PC-3 (cell line): ENCODE results near the gene VPS37D.

Experiments
- EZH2 ChIP-seq: fragments of 300-600 bp; sonication (generic); IDR thresholded peaks from one replicate; pipeline ENCODE4 v1.6.1; 2017; ENCODE audit warnings: antibody characterized with exemption, mild to moderate bottlenecking, low read length; ENCODE audit not compliant: unreplicated experiment
- EZH2phosphoT487 ChIP-seq: fragments of 300-600 bp; sonication (generic); IDR thresholded peaks from 2 replicates; pipeline ENCODE4 v1.6.1; 2018; ENCODE audit warnings: mild to moderate bottlenecking, antibody characterized with exemption, low read length, borderline replicate concordance
- TF ChIP-seq, protein P1 (sequence below): fragments of 300-600 bp; sonication (generic); conservative IDR thresholded peaks from 2 replicates; pipeline ENCODE4 v1.5.1; 2017; ENCODE audit warnings: antibody characterized with exemption, low read depth, mild to moderate bottlenecking, low read length

DNA sequence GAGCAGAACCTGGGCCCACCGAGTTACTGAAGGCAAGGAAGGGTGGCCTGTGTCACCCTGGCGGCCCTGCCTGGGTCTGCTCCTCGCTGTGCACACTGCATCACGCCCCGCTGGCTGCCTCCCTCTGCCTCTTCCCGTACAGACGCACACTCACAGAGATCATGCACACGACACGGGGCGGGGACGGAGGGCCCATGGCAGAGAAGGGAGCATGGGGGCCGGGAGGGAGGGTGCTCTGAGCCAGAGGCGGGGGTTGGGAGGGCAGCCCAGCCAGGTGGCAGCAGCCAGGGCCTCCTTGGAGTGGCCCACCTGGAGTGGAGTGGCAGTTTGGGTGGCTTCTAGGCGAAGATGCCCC lies 32.4 kb downstream of the VPS37D start:
- TF ChIP-seq, protein P1, sequence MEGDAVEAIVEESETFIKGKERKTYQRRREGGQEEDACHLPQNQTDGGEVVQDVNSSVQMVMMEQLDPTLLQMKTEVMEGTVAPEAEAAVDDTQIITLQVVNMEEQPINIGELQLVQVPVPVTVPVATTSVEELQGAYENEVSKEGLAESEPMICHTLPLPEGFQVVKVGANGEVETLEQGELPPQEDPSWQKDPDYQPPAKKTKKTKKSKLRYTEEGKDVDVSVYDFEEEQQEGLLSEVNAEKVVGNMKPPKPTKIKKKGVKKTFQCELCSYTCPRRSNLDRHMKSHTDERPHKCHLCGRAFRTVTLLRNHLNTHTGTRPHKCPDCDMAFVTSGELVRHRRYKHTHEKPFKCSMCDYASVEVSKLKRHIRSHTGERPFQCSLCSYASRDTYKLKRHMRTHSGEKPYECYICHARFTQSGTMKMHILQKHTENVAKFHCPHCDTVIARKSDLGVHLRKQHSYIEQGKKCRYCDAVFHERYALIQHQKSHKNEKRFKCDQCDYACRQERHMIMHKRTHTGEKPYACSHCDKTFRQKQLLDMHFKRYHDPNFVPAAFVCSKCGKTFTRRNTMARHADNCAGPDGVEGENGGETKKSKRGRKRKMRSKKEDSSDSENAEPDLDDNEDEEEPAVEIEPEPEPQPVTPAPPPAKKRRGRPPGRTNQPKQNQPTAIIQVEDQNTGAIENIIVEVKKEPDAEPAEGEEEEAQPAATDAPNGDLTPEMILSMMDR = no peak
- TF ChIP-seq EZH2 = no peak
- no peak for TF ChIP-seq EZH2phosphoT487
